ENCODE results near the gene CREB3L2. TPM values are rescaled to one million over a fixed set of nuclear protein-coding genes. Genes with fewer than 3 reads are reported as not detected.

The CREB3L2 gene
- total RNA-seq, 3 donors from 2014 or later (not counting 1 experiment from before 2014, with no cell fraction given): 45.9 to 54.6 (median 52.5) TPM

GRCh38 chr7:137923380-137923779 lies 78.5 kb downstream of the CREB3L2 start:
- Histone ChIP-seq H3K36me3 (ENCODE audit: control insufficient read depth, insufficient read depth, low read length) (peaks cover 24% of the 10 kb centered on the region), H3K27ac (ENCODE audit: low read length) (no peak overlapping the region), H3K9me3 (ENCODE audit: control insufficient read depth, insufficient read depth, low read length) (no peaks in the 10 kb centered on the region), H3K4me1 (ENCODE audit: control insufficient read depth, insufficient read depth, low read length) (peaks cover 4% of the 10 kb centered on the region), H3K27me3 (ENCODE audit: control insufficient read depth, insufficient read depth, low read length) (no peaks in the 10 kb centered on the region), H3K4me3 (ENCODE audit: low read length) (no peak overlapping the region)
- ATAC-seq (no peak), DNase-seq (no peak)
- Mint-ChIP-seq H3K27me3 (ENCODE audit: low read depth in 2 of 2) (no peaks in the 10 kb centered on the region), H3K9me3 (no peaks in the 10 kb centered on the region), H3K36me3 (peaks cover 17% of the 10 kb centered on the region), H3K27ac (peak overlapping the region; percentile 43 to 83), H3K4me1 (peaks cover 29 to 50% of the 10 kb centered on the region in 2 donors), H3K4me3 (no peak overlapping the region)
- WGBS (ENCODE audit: insufficient coverage): 80% methylated on average over 5 of the region's 5 CpGs
- intact Hi-C loops (cut with micrococcal nuclease): no loop called here
- no peak for TF ChIP-seq CTCF (IDR thresholded peaks at IDR 0.05)

- Histone ChIP-seq H3K27me3 (ENCODE audit: control insufficient read depth, insufficient read depth, low read length) (no peaks in the 10 kb centered on the region), H3K4me1 (ENCODE audit: control insufficient read depth, insufficient read depth, low read length) (peaks cover 4% of the 10 kb centered on the region), H3K27ac (ENCODE audit: low read length) (no peak overlapping the region), H3K36me3 (ENCODE audit: control insufficient read depth, insufficient read depth, low read length) (peaks cover 16% of the 10 kb centered on the region), H3K4me3 (ENCODE audit: low read length) (no peak overlapping the region), H3K9me3 (ENCODE audit: control insufficient read depth, insufficient read depth, low read length) (no peaks in the 10 kb centered on the region)
- TF ChIP-seq CTCF (IDR thresholded peaks at IDR 0.05): no peak
- intact Hi-C loops (cut with micrococcal nuclease): no loop called here
- ATAC-seq (peak in 1 of 3 donors; percentile 44), DNase-seq (no peak)
- peaks cover 5% of the 10 kb centered on the region for H3K36me3 Mint-ChIP-seq
- H3K9me3 Mint-ChIP-seq: no peaks in the 10 kb centered on the region
- H3K4me1 Mint-ChIP-seq: peaks cover 41 to 65% of the 10 kb centered on the region in 2 donors
- WGBS (ENCODE audit: insufficient coverage): 46% methylated on average over 5 of the region's 6 CpGs
- H3K27ac Mint-ChIP-seq: peak overlapping the region; percentile 83 to 87
- peak overlapping the region; percentile 69 for H3K4me3 Mint-ChIP-seq
- no peaks in the 10 kb centered on the region for H3K27me3 Mint-ChIP-seq (ENCODE audit: low read depth in 2 of 2)
These were observed 81.1 kb downstream of the CREB3L2 start for GRCh38 chr7:137920637-137921399.

- Histone ChIP-seq H3K9me3 (ENCODE audit: control insufficient read depth, insufficient read depth, low read length) (no peaks in the 10 kb centered on the region), H3K4me3 (ENCODE audit: low read length) (no peak overlapping the region), H3K27me3 (ENCODE audit: control insufficient read depth, insufficient read depth, low read length) (no peaks in the 10 kb centered on the region), H3K4me1 (ENCODE audit: control insufficient read depth, insufficient read depth, low read length) (peaks cover 4% of the 10 kb centered on the region), H3K27ac (ENCODE audit: low read length) (no peak overlapping the region), H3K36me3 (ENCODE audit: control insufficient read depth, insufficient read depth, low read length) (peaks cover 17% of the 10 kb centered on the region)
- Mint-ChIP-seq H3K4me3 (no peak overlapping the region), H3K4me1 (peaks cover 44 to 62% of the 10 kb centered on the region in 2 donors), H3K27me3 (ENCODE audit: low read depth in 2 of 2) (no peaks in the 10 kb centered on the region), H3K9me3 (no peaks in the 10 kb centered on the region), H3K36me3 (no peaks in the 10 kb centered on the region), H3K27ac (peak overlapping the region in 1 of 2 donors; percentile 83)
- DNase-seq (no peak), ATAC-seq (no peak)
- TF ChIP-seq CTCF (IDR thresholded peaks at IDR 0.05): no peak
- 100% methylated on average over 1 of the region's 1 CpG for WGBS (ENCODE audit: insufficient coverage)
- intact Hi-C loops (cut with micrococcal nuclease): no loop called here
These were observed 81.9 kb downstream of the CREB3L2 start for GRCh38 chr7:137919987-137920386.

Measured in natural killer cell (primary cell).